ENCODE data around the gene RALBP1. TPM values are rescaled to one million over a fixed set of nuclear protein-coding genes. Genes with fewer than 3 reads are reported as not detected.
"Not testable (repeated sequence)": the region's sequence is repeated elsewhere in the genome, so short reads cannot be mapped to it uniquely, and the experiment has no call there.

RALBP1 gene
- total RNA-seq, 1 donor from 2014 or later: 44.5 TPM

- peaks cover 7% of the 10 kb centered on the region for H3K9me3 Mint-ChIP-seq
- TF ChIP-seq CTCF (conservative IDR thresholded peaks at IDR 0.05): no peak
- no peak overlapping the region for H3K27ac Mint-ChIP-seq
- H3K36me3 Mint-ChIP-seq: peaks cover 6% of the 10 kb centered on the region
- no peak for DNase-seq (ENCODE audit: extremely low spot score, unreplicated experiment)
- no peaks in the 10 kb centered on the region for H3K27me3 Mint-ChIP-seq
- H3K4me1 Mint-ChIP-seq (ENCODE audit: unreplicated experiment): peaks cover 15% of the 10 kb centered on the region
- H3K4me3 Mint-ChIP-seq: no peak overlapping the region
Observed at GRCh38 chr18:9431296-9431695, 44.0 kb upstream of the RALBP1 start.

GRCh38 chr18:9433122-9433521, 42.2 kb upstream of the RALBP1 start:
- H3K4me3 Mint-ChIP-seq, H3K27ac Mint-ChIP-seq: not testable (repeated sequence)

GRCh38 chr18:9433671-9434121, 41.6 kb upstream of the RALBP1 start:
- DNase-seq (ENCODE audit: extremely low spot score, unreplicated experiment): peak; percentile 31
- no peak for TF ChIP-seq CTCF (conservative IDR thresholded peaks at IDR 0.05)
- peaks cover 7% of the 10 kb centered on the region for H3K9me3 Mint-ChIP-seq
- peaks cover 6% of the 10 kb centered on the region for H3K36me3 Mint-ChIP-seq
- peaks cover 25% of the 10 kb centered on the region for H3K4me1 Mint-ChIP-seq (ENCODE audit: unreplicated experiment)
- H3K27ac Mint-ChIP-seq: no peak overlapping the region
- no peak overlapping the region for H3K4me3 Mint-ChIP-seq
- H3K27me3 Mint-ChIP-seq: no peaks in the 10 kb centered on the region

More at GRCh38 chr18:9433122-9433521, 42.2 kb upstream of the RALBP1 start:
- not testable (repeated sequence) for H3K9me3 Mint-ChIP-seq, H3K27me3 Mint-ChIP-seq, H3K36me3 Mint-ChIP-seq
- peak; percentile 20 for DNase-seq (ENCODE audit: extremely low spot score, unreplicated experiment)
- H3K4me1 Mint-ChIP-seq (ENCODE audit: unreplicated experiment): peaks cover 25% of the 10 kb centered on the region

- DNase-seq (ENCODE audit: extremely low spot score, unreplicated experiment): peak; percentile 55
- peaks cover 7% of the 10 kb centered on the region for H3K9me3 Mint-ChIP-seq
- no peaks in the 10 kb centered on the region for H3K27me3 Mint-ChIP-seq
- peaks cover 25% of the 10 kb centered on the region for H3K4me1 Mint-ChIP-seq (ENCODE audit: unreplicated experiment)
- H3K27ac Mint-ChIP-seq: peak overlapping the region; percentile 67
- H3K36me3 Mint-ChIP-seq: peaks cover 6% of the 10 kb centered on the region
- H3K4me3 Mint-ChIP-seq: no peak overlapping the region
- TF ChIP-seq CTCF (conservative IDR thresholded peaks at IDR 0.05): no peak
Observed at GRCh38 chr18:9434122-9434701, 41.1 kb upstream of the RALBP1 start.

- no peak overlapping the region for H3K27ac Mint-ChIP-seq
- peak; percentile 39 for DNase-seq (ENCODE audit: extremely low spot score, unreplicated experiment)
- peaks cover 6% of the 10 kb centered on the region for H3K36me3 Mint-ChIP-seq
- peaks cover 7% of the 10 kb centered on the region for H3K9me3 Mint-ChIP-seq
- TF ChIP-seq CTCF (conservative IDR thresholded peaks at IDR 0.05): no peak
- H3K27me3 Mint-ChIP-seq: no peaks in the 10 kb centered on the region
- H3K4me1 Mint-ChIP-seq (ENCODE audit: unreplicated experiment): peaks cover 25% of the 10 kb centered on the region
- no peak overlapping the region for H3K4me3 Mint-ChIP-seq
Observed at GRCh38 chr18:9435041-9435440, 40.3 kb upstream of the RALBP1 start.

- H3K4me3 Mint-ChIP-seq: no peak overlapping the region
- no peak for TF ChIP-seq CTCF (conservative IDR thresholded peaks at IDR 0.05)
- H3K9me3 Mint-ChIP-seq: peaks cover under 1% of the 10 kb centered on the region
- DNase-seq (ENCODE audit: extremely low spot score, unreplicated experiment): peak; percentile 27
- H3K27me3 Mint-ChIP-seq: no peaks in the 10 kb centered on the region
- H3K27ac Mint-ChIP-seq: no peak overlapping the region
- H3K4me1 Mint-ChIP-seq (ENCODE audit: unreplicated experiment): peaks cover 25% of the 10 kb centered on the region
- peaks cover 6% of the 10 kb centered on the region for H3K36me3 Mint-ChIP-seq
Observed at GRCh38 chr18:9436206-9436929, 38.9 kb upstream of the RALBP1 start.
